GM12872 (cell line): Measurements from ENCODE around the gene ORM1.

ENCODE experiments used
- CTCF ChIP-seq: IDR thresholded peaks from 3 replicates; pipeline ENCODE4 v1.5.1; 2011; ENCODE audit warnings: low read depth, mild to moderate bottlenecking, low read length, moderate library complexity; ENCODE audit not compliant: insufficient read depth

ORM1 gene

GRCh38 chr9:114303571-114303970 lies 19.3 kb upstream of the ORM1 start:
- TF ChIP-seq CTCF = no peak

- TF ChIP-seq CTCF = no peak
These were observed 18.9 kb upstream of the ORM1 start for GRCh38 chr9:114303977-114304376.

GRCh38 chr9:114304416-114305188 lies 18.3 kb upstream of the ORM1 start:
- no peak for TF ChIP-seq CTCF

GRCh38 chr9:114307899-114308267 lies 15.0 kb upstream of the ORM1 start:
- no peak for TF ChIP-seq CTCF

GRCh38 chr9:114308361-114308950 lies 14.4 kb upstream of the ORM1 start:
- TF ChIP-seq CTCF = no peak

- TF ChIP-seq CTCF = no peak
These were observed 13.8 kb upstream of the ORM1 start for GRCh38 chr9:114309096-114309495.

GRCh38 chr9:114310471-114311450 lies 12.1 kb upstream of the ORM1 start:
- no peak for TF ChIP-seq CTCF
